Upper lobe of left lung (tissue), 6 donors: Measurements from ENCODE around the gene SP9. TPM values are rescaled to one million over a fixed set of nuclear protein-coding genes. Genes with fewer than 3 reads are reported as not detected.
A peak's percentile ranks its signal among the peaks of the same experiment; 100 is the strongest.

Experiments used
- ATAC-seq, 2 donors: fragments of 200-7000 bp; cut with Tn5 transposase; one replicate each; pipeline ENCODE4 v1.9.1; 2022; ENCODE audit warnings: mild to moderate bottlenecking in 2 of 2, moderate library complexity in 2 of 2; ENCODE audit not compliant: low FRiP score in 2 of 2
- DNase-seq, 2 donors: peaks; one replicate each; pipeline ENCODE4 v3.0.0-alpha.2; 2019 to 2020
- H3K27ac ChIP-seq, 4 donors: fragments of 200-600 bp; sonication (generic); one replicate each; pipeline ENCODE4 v1.5.1; 2016 to 2019
- H3K27me3 ChIP-seq, 4 donors: fragments of 200-600 bp; sonication (generic); one replicate each; pipeline ENCODE4 v1.5.1; 2017 to 2019
- H3K36me3 ChIP-seq, 4 donors: fragments of 200-600 bp; sonication (generic); one replicate each; pipeline ENCODE4 v1.5.1; 2016 to 2019
- H3K4me1 ChIP-seq, 4 donors: fragments of 200-600 bp; sonication (generic); one replicate each; pipeline ENCODE4 v1.5.1; 2018 to 2019
- H3K4me3 ChIP-seq, 4 donors: fragments of 200-600 bp; sonication (generic); one replicate each; pipeline ENCODE4 v1.5.1; 2017 to 2019; ENCODE audit warnings: mild to moderate bottlenecking in 2 of 4, moderate library complexity in 1 of 4
- H3K9me3 ChIP-seq, 4 donors: fragments of 200-600 bp; sonication (generic); one replicate each; pipeline ENCODE4 v1.5.1; 2018 to 2019
- CTCF ChIP-seq, 6 experiments: fragments of 450-650 bp in 4 of 6; fragments of 200-600 bp in 2 of 6; sonication (generic) in 2 of 6; IDR thresholded peaks; one replicate each; pipeline ENCODE4 v1.5.1; 2016 to 2019; ENCODE audit warnings: antibody characterized with exemption in 6 of 6
- EP300 ChIP-seq, 4 donors: sonication (generic); formaldehyde crosslinking; IDR thresholded peaks; one replicate each; pipeline ENCODE4 v1.5.1; 2017; ENCODE audit warnings: antibody characterized with exemption in 4 of 4, control low read depth in 2 of 4
- POLR2A ChIP-seq, 4 donors: fragments of 450-650 bp; IDR thresholded peaks; one replicate each; pipeline ENCODE4 v1.5.1; 2016 to 2017; ENCODE audit warnings: antibody characterized with exemption in 4 of 4, mild to moderate bottlenecking in 2 of 4
- POLR2AphosphoS5 ChIP-seq, 2 donors: sonication (generic); formaldehyde crosslinking; IDR thresholded peaks; one replicate each; pipeline ENCODE4 v1.5.1; 2017; ENCODE audit warnings: antibody characterized with exemption in 2 of 2
- WGBS, 2 donors: methylation state at CpG; one replicate each; pipeline ENCODE4 v1.1.5; 2017 to 2018; 5-methylcytosine and 5-hydroxymethylcytosine counted together
- total RNA-seq, 6 donors: library from RNA; depleted of rRNA in 4 of 6; stranded (reverse); fragments of >200 nt in 4 of 6; gene quantifications; one replicate each; pipeline versions ENCODE4 v1.1.0 to v1.2.1, GENCODE V29; 2016 to 2021
- donor health status: DM: no; HTN: no; CAD: no; lungs with moderate emphysema.
- donor health status: DM: no; HTN: yes; CAD: no; lungs with severe emphysema.

SP9 gene
- total RNA-seq, 6 donors from 2014 or later = not detected

- peak in 1 of 2 donors; percentile 32 for ATAC-seq
- peaks cover 5 to 100% (median 80%) of the 10 kb centered on the region in 4 donors for H3K27me3 ChIP-seq
- H3K4me1 ChIP-seq = peaks cover 47 to 71% (median 65%) of the 10 kb centered on the region in 4 donors
Observed at GRCh38 chr2:174335988-174336500, 1.3 kb downstream of the SP9 start.

GRCh38 chr2:174336501-174337336, 2.0 kb downstream of the SP9 start:
- Histone ChIP-seq H3K27me3 (peaks cover 5 to 98% (median 80%) of the 10 kb centered on the region in 4 donors), H3K27ac (no peak overlapping the region), H3K9me3 (no peaks in the 10 kb centered on the region), H3K4me1 (peaks cover 49 to 78% (median 68%) of the 10 kb centered on the region in 4 donors), H3K36me3 (no peaks in the 10 kb centered on the region), H3K4me3 (peak overlapping the region in 3 of 4 donors; percentile 16 to 45 (median 39))
- WGBS, 2 donors = 3 to 6% methylated on average over 24 to 95 of the region's 102 CpGs
- ATAC-seq (peak in 1 of 2 donors; percentile 25), DNase-seq (peak in 1 of 2 donors; percentile 90)
- TF ChIP-seq EP300 (IDR thresholded peaks at IDR 0.05) = no peak
- TF ChIP-seq CTCF (IDR thresholded peaks at IDR 0.05) = peak in 2 of 6 experiments; percentile 12 to 20

More at GRCh38 chr2:174335988-174336500, 1.3 kb downstream of the SP9 start:
- peak in 1 of 2 donors; percentile 84 for DNase-seq
- no peaks in the 10 kb centered on the region for H3K36me3 ChIP-seq
- H3K27ac ChIP-seq = no peak overlapping the region
- peak overlapping the region in 3 of 4 donors; percentile 16 to 45 (median 39) for H3K4me3 ChIP-seq
- no peaks in the 10 kb centered on the region for H3K9me3 ChIP-seq
- WGBS, 2 donors = 3 to 11% methylated on average over 15 to 16 of the region's 54 CpGs
- TF ChIP-seq EP300 (IDR thresholded peaks at IDR 0.05) = no peak
- TF ChIP-seq CTCF (IDR thresholded peaks at IDR 0.05) = no peak
- no peak for TF ChIP-seq POLR2AphosphoS5 (IDR thresholded peaks at IDR 0.05)
- TF ChIP-seq POLR2A (IDR thresholded peaks at IDR 0.05) = no peak

GRCh38 chr2:174337337-174338146, 2.8 kb downstream of the SP9 start:
- ATAC-seq = no peak
- TF ChIP-seq POLR2A (IDR thresholded peaks at IDR 0.05) (no peak), POLR2AphosphoS5 (IDR thresholded peaks at IDR 0.05) (peak in 1 of 2 donors; percentile 26), EP300 (IDR thresholded peaks at IDR 0.05) (no peak), CTCF (IDR thresholded peaks at IDR 0.05) (no peak)
- Histone ChIP-seq H3K36me3 (no peaks in the 10 kb centered on the region), H3K4me1 (peaks cover 57 to 81% (median 72%) of the 10 kb centered on the region in 4 donors), H3K27me3 (peaks cover 6 to 98% (median 82%) of the 10 kb centered on the region in 4 donors), H3K27ac (no peak overlapping the region), H3K9me3 (no peaks in the 10 kb centered on the region), H3K4me3 (peak overlapping the region in 3 of 4 donors; percentile 16 to 45 (median 39))
- DNase-seq = peak in 1 of 2 donors; percentile 85
- WGBS, 2 donors = 7 to 8% methylated on average over 35 to 41 of the region's 74 CpGs

- ATAC-seq (no peak), DNase-seq (no peak)
- no peak overlapping the region for H3K27ac ChIP-seq
- 18 to 19% methylated on average over 7 of the region's 7 CpGs for WGBS, 2 donors
- peaks cover 58 to 79% (median 70%) of the 10 kb centered on the region in 4 donors for H3K4me1 ChIP-seq
- H3K4me3 ChIP-seq = no peak overlapping the region
- H3K27me3 ChIP-seq = peaks cover 6 to 97% (median 82%) of the 10 kb centered on the region in 4 donors
- H3K36me3 ChIP-seq = no peaks in the 10 kb centered on the region
- TF ChIP-seq EP300 (IDR thresholded peaks at IDR 0.05) = no peak
- no peak for TF ChIP-seq POLR2AphosphoS5 (IDR thresholded peaks at IDR 0.05)
- TF ChIP-seq CTCF (IDR thresholded peaks at IDR 0.05) = no peak
- TF ChIP-seq POLR2A (IDR thresholded peaks at IDR 0.05) = no peak
- H3K9me3 ChIP-seq = no peaks in the 10 kb centered on the region
Observed at GRCh38 chr2:174338147-174338605, 3.4 kb downstream of the SP9 start.
